K562 (cell line): Measurements from ENCODE around the gene ATRX.

ENCODE experiments used
- ADNP ChIP-seq: fragments of 200-800 bp; sonication (Bioruptor generic); IDR thresholded peaks from 2 replicates; pipeline ENCODE4 v1.6.1; 2016; ENCODE audit warnings: missing genetic modification characterization, missing compliant biosample characterization
- ASH1L ChIP-seq: fragments of 450-650 bp; IDR thresholded peaks from 2 replicates; pipeline ENCODE4 v1.6.1; 2018; ENCODE audit warnings: borderline replicate concordance, mild to moderate bottlenecking, low read depth; ENCODE audit not compliant: partially characterized antibody
- DDX20 ChIP-seq: fragments of 450-650 bp; IDR thresholded peaks from 2 replicates; pipeline ENCODE4 v1.6.1; 2016; ENCODE audit warnings: missing genetic modification characterization, low read depth, mild to moderate bottlenecking, missing compliant biosample characterization, moderate library complexity
- ELF1 ChIP-seq: fragments of 200-800 bp; sonication (Bioruptor generic); IDR thresholded peaks from 2 replicates; pipeline ENCODE4 v1.6.1; 2016; ENCODE audit warnings: missing genetic modification characterization, missing compliant biosample characterization
- ZFP36 ChIP-seq: fragments of 150-350 bp; IDR thresholded peaks from 2 replicates; pipeline ENCODE4 v1.6.1; 2018; ENCODE audit warnings: low read length, low read depth; ENCODE audit not compliant: partially characterized antibody
- TF ChIP-seq, protein P1 (sequence below), 3 experiments: fragments of 200-800 bp in 1 of 3; fragments of 250-450 bp in 1 of 3; fragments of 450-650 bp in 1 of 3; sonication (Bioruptor Pico) in 1 of 3; sonication (Bioruptor generic) in 1 of 3; formaldehyde crosslinking in 1 of 3; IDR thresholded peaks; 2 replicates each; pipeline versions ENCODE4 v1.6.1 to v1.8.0; 2016 to 2022; ENCODE audit warnings: mild to moderate bottlenecking in 2 of 3, missing genetic modification characterization in 2 of 3, missing compliant biosample characterization in 1 of 3, moderate library complexity in 1 of 3
- TF ChIP-seq, protein P2 (sequence below), 3 experiments: IDR thresholded peaks in 2 of 3; conservative IDR thresholded peaks in 1 of 3; 2 replicates each; pipeline ENCODE4 v1.5.1; 2011 to 2012; ENCODE audit warnings: low read length in 3 of 3, mild to moderate bottlenecking in 3 of 3, control low read depth in 2 of 3, improper control_type of control experiment in 1 of 3, inconsistent platforms in 1 of 3, low read depth in 1 of 3, mixed read lengths in 1 of 3, moderate library complexity in 1 of 3; ENCODE audit not compliant: insufficient read depth in 2 of 3

DNA sequence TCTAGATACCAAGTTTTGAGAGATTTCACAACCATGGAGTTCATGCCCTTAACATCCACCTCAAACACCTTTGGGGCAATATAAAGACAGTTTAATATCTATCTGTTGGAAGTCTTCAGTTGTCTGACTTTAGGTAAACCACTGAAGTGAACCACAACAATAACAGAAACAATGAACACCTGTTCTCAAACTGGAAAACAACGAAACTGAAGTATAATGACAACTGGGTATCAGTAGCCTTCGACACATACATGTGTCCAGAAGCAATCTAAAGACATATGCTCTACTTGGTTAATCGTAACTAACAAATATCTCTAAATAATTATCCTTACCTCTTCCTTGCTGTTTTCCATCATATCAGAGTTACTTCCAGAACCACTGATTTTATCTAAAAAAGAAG, 87.8 kb downstream of the ATRX start:
- TF ChIP-seq ADNP (tag) (no peak), ASH1L (no peak), ELF1 (tag) (no peak), DDX20 (tag) (no peak), ZFP36 (no peak)
- TF ChIP-seq, protein P1, sequence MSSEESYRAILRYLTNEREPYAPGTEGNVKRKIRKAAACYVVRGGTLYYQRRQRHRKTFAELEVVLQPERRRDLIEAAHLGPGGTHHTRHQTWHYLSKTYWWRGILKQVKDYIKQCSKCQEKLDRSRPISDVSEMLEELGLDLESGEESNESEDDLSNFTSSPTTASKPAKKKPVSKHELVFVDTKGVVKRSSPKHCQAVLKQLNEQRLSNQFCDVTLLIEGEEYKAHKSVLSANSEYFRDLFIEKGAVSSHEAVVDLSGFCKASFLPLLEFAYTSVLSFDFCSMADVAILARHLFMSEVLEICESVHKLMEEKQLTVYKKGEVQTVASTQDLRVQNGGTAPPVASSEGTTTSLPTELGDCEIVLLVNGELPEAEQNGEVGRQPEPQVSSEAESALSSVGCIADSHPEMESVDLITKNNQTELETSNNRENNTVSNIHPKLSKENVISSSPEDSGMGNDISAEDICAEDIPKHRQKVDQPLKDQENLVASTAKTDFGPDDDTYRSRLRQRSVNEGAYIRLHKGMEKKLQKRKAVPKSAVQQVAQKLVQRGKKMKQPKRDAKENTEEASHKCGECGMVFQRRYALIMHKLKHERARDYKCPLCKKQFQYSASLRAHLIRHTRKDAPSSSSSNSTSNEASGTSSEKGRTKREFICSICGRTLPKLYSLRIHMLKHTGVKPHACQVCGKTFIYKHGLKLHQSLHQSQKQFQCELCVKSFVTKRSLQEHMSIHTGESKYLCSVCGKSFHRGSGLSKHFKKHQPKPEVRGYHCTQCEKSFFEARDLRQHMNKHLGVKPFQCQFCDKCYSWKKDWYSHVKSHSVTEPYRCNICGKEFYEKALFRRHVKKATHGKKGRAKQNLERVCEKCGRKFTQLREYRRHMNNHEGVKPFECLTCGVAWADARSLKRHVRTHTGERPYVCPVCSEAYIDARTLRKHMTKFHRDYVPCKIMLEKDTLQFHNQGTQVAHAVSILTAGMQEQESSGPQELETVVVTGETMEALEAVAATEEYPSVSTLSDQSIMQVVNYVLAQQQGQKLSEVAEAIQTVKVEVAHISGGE (CRISPR knock-in tag; IDR thresholded peaks at IDR 0.05) = no peak
- TF ChIP-seq, protein P2, sequence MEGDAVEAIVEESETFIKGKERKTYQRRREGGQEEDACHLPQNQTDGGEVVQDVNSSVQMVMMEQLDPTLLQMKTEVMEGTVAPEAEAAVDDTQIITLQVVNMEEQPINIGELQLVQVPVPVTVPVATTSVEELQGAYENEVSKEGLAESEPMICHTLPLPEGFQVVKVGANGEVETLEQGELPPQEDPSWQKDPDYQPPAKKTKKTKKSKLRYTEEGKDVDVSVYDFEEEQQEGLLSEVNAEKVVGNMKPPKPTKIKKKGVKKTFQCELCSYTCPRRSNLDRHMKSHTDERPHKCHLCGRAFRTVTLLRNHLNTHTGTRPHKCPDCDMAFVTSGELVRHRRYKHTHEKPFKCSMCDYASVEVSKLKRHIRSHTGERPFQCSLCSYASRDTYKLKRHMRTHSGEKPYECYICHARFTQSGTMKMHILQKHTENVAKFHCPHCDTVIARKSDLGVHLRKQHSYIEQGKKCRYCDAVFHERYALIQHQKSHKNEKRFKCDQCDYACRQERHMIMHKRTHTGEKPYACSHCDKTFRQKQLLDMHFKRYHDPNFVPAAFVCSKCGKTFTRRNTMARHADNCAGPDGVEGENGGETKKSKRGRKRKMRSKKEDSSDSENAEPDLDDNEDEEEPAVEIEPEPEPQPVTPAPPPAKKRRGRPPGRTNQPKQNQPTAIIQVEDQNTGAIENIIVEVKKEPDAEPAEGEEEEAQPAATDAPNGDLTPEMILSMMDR (IDR thresholded peaks at IDR 0.05 in 2 of 3, conservative IDR thresholded peaks at IDR 0.05 in 1 of 3; ENCODE audit: insufficient read depth in 2 of 3, low read depth in 1 of 3, low read length in 3 of 3) = no peak
